Mucosa of stomach (tissue), 1 donor: ENCODE measurements around the gene MAML3.

Source experiments
- H3K27me3 ChIP-seq: one replicate; pipeline ENCODE4 v1.7.0; 2013; ENCODE audit warnings: mild to moderate bottlenecking, low read length; ENCODE audit not compliant: control insufficient read depth, insufficient read depth
- H3K36me3 ChIP-seq: one replicate; pipeline ENCODE4 v1.7.0; 2013; ENCODE audit warnings: low read length; ENCODE audit not compliant: control insufficient read depth, insufficient read depth
- H3K4me1 ChIP-seq: one replicate; pipeline ENCODE4 v1.7.0; 2013; ENCODE audit warnings: mild to moderate bottlenecking, low read length; ENCODE audit not compliant: control insufficient read depth, insufficient read depth
- H3K4me3 ChIP-seq: one replicate; pipeline ENCODE4 v1.7.0; 2013; ENCODE audit warnings: low read length
- H3K9ac ChIP-seq: one replicate; pipeline ENCODE4 v1.7.0; 2013; ENCODE audit warnings: mild to moderate bottlenecking, low read length, moderate library complexity
- H3K9me3 ChIP-seq: one replicate; pipeline ENCODE4 v1.7.0; 2013; ENCODE audit warnings: mild to moderate bottlenecking, low read length, moderate library complexity; ENCODE audit not compliant: control insufficient read depth
- donor health status: Pancreatic carcinoma.

The MAML3 gene

DNA sequence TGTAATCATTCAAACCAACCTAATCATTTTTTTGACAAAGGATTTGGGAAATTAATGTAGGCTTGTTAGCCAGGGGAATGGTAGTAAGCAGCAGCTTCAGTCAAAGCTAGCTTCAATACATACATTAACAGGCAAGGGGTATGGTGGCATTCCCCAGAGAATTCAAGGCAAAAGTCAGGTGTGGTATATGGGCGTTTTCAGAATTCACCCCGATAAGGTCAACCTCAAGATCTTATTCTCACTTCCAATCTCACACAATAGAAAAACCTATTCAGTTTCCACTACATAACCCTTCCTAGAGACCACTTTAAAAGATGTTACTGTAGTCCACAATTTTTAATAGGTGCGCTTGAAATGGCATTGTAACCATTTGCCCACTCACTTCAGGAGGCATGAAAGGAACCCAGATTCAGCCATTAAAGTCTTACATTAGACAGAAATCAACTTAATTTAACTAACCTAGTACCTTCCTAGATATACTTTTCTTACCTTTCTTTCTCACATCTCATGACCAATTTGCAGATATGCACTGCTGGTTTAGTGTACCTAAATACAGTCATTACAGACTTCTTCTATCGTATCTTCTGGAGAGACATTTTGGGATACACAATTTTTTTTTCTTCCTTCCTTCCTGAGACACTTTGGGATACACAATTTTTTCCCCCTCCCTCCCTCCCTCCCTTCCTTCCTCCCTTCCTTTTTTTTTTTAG lies 34.9 kb downstream of the MAML3 start:
- no peaks in the 10 kb centered on the region for H3K27me3 ChIP-seq
- no peaks in the 10 kb centered on the region for H3K36me3 ChIP-seq
- no peaks in the 10 kb centered on the region for H3K4me1 ChIP-seq
- no peak overlapping the region for H3K9ac ChIP-seq
- H3K9me3 ChIP-seq = no peaks in the 10 kb centered on the region
- no peak overlapping the region for H3K4me3 ChIP-seq

DNA sequence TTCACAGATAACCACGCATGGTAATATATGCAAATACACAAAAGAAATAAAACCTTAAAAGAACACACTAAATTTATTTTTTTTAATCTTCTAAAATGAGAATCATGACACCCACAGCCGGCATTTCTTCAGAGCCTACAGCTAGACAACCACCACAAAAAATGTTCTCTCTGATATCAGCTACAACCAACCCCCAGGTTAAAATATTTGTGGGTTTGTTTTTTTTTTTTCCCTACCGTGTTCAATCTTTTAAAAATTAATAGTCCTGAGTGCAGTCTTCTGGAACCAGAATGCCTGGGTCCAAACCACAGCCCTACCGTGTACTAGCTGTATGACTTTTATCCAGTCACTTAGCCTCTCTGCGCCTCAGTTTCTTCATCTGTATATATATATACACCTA lies 36.0 kb downstream of the MAML3 start:
- Histone ChIP-seq H3K4me3 (no peak overlapping the region), H3K9ac (no peak overlapping the region), H3K9me3 (no peaks in the 10 kb centered on the region), H3K4me1 (no peaks in the 10 kb centered on the region), H3K27me3 (no peaks in the 10 kb centered on the region), H3K36me3 (no peaks in the 10 kb centered on the region)

DNA sequence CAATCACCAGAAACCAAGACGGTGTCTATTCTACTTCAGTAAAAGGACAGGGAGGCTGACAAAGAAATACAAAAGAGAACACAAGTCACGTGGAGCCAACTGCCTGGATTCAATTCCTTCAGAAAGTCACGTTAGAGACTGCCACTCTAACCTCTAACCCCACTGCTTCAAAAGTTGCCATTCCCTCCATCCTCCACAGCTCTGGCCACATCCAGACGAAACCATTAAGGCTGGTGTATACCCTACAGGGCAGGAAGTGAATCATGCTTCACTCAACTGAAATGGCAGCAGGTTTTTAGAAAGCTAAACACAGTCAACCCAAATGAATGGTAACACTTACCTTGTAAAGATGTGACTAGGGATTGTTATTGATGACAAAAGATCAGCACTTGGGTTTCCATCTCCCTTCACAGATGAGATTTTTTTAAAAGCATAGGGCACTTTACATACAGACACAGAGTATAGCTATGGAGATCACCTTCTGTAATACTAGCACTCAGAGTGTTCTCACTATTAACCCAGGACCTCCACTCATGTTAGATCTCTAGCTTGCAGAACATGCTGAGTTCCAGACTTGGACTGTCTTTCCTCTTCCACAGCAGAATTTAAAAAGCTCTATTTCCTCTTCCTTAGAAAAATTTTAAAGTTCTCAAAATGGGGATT lies 37.4 kb downstream of the MAML3 start:
- H3K36me3 ChIP-seq = no peaks in the 10 kb centered on the region
- no peaks in the 10 kb centered on the region for H3K9me3 ChIP-seq
- no peak overlapping the region for H3K4me3 ChIP-seq
- no peaks in the 10 kb centered on the region for H3K27me3 ChIP-seq
- H3K4me1 ChIP-seq = no peaks in the 10 kb centered on the region
- H3K9ac ChIP-seq = no peak overlapping the region

GRCh38 chr4:140115140-140115539 lies 38.8 kb downstream of the MAML3 start:
- no peak overlapping the region for H3K4me3 ChIP-seq

DNA sequence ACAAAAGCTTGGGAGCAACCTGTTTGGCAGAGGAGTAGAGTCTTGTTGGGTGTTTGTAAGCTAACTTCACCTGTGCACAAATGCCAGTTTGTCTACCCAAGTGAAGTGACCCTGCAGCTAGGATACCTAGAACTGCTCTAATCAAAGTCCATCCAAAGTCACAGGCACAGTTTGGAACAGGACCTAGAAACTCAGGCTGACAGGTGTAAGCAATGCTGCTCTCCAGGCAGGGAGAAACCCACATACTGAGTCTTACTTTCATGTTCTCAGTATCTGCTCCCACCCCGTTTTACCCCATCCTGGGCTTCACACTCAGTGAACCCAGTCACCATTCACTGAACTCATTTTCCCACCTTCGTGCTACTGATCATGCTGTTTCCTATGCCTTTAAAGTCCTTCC lies 40.3 kb downstream of the MAML3 start:
- Histone ChIP-seq H3K36me3 (no peaks in the 10 kb centered on the region), H3K4me1 (peaks cover 11% of the 10 kb centered on the region), H3K9ac (no peak overlapping the region), H3K9me3 (no peaks in the 10 kb centered on the region), H3K4me3 (no peak overlapping the region), H3K27me3 (no peaks in the 10 kb centered on the region)

More at GRCh38 chr4:140115140-140115539, 38.8 kb downstream of the MAML3 start:
- no peak overlapping the region for H3K9ac ChIP-seq
- no peaks in the 10 kb centered on the region for H3K36me3 ChIP-seq
- no peaks in the 10 kb centered on the region for H3K9me3 ChIP-seq
- H3K4me1 ChIP-seq = peaks cover 9% of the 10 kb centered on the region
- no peaks in the 10 kb centered on the region for H3K27me3 ChIP-seq

- Histone ChIP-seq H3K36me3 (no peaks in the 10 kb centered on the region), H3K4me1 (peaks cover 15% of the 10 kb centered on the region), H3K27me3 (no peaks in the 10 kb centered on the region), H3K9me3 (no peaks in the 10 kb centered on the region), H3K4me3 (no peak overlapping the region), H3K9ac (no peak overlapping the region)
These were observed 41.4 kb downstream of the MAML3 start for GRCh38 chr4:140112576-140112975.

GRCh38 chr4:140111256-140111655 lies 42.7 kb downstream of the MAML3 start:
- Histone ChIP-seq H3K9me3 (no peaks in the 10 kb centered on the region), H3K4me3 (no peak overlapping the region), H3K9ac (no peak overlapping the region), H3K27me3 (no peaks in the 10 kb centered on the region), H3K36me3 (no peaks in the 10 kb centered on the region), H3K4me1 (peaks cover 15% of the 10 kb centered on the region)

DNA sequence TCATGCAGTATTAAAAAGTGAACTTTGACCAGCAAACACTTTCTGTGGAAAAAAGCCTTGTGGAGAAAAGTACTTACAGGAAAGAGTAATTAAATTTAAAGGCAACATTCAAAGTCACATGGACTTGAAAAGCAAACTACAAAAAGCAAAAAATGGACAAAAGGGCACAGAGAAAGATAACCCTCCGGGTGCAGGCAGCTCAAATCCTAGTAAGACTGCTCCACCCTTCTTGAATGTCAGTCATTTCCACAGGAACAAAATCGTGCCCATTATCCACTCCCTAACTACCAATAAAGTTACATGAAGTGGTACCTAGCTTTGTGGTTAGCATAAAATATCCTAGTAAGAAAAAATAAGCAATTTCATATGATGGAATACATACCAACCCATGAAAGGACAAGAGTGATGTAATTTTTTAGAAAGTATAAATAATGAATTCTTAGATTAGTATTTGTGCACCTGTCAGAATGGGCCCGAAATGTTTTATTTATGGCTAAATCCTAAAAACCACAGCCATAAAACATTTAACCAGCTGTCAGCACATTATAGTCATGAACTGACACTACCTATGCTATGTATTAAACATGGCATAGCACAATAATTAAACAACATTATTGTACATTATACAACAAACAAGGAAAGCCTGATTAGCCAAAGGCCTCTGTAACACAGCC lies 43.3 kb downstream of the MAML3 start:
- Histone ChIP-seq H3K36me3 (no peaks in the 10 kb centered on the region), H3K9ac (no peak overlapping the region), H3K27me3 (no peaks in the 10 kb centered on the region), H3K4me3 (no peak overlapping the region), H3K9me3 (no peaks in the 10 kb centered on the region), H3K4me1 (peaks cover 15% of the 10 kb centered on the region)

- no peak overlapping the region for H3K9ac ChIP-seq
- peaks cover 19% of the 10 kb centered on the region for H3K4me1 ChIP-seq
- no peak overlapping the region for H3K4me3 ChIP-seq
- H3K9me3 ChIP-seq = no peaks in the 10 kb centered on the region
- no peaks in the 10 kb centered on the region for H3K27me3 ChIP-seq
- no peaks in the 10 kb centered on the region for H3K36me3 ChIP-seq
These were observed 44.2 kb downstream of the MAML3 start for GRCh38 chr4:140109737-140110136.

DNA sequence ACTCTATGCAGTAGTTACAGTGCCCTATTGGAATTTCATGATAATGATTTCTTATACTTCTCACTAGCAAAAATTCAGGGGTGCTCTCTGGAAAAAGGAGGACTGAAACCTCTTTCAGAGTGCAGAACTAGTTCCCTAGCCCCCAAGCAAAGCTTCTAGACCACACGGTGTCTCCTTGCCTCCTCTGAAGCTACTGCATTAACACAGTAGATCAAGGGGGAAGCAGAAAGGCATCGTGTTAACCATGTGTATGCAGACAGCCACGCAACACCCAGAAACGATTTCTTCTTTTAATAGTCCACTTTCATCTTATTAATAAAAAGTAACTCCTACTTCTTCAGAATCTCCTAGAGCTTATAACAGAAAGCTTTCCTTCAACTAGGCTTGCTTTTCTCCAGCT lies 44.7 kb downstream of the MAML3 start:
- no peaks in the 10 kb centered on the region for H3K27me3 ChIP-seq
- no peak overlapping the region for H3K9ac ChIP-seq
- H3K4me3 ChIP-seq = no peak overlapping the region

DNA sequence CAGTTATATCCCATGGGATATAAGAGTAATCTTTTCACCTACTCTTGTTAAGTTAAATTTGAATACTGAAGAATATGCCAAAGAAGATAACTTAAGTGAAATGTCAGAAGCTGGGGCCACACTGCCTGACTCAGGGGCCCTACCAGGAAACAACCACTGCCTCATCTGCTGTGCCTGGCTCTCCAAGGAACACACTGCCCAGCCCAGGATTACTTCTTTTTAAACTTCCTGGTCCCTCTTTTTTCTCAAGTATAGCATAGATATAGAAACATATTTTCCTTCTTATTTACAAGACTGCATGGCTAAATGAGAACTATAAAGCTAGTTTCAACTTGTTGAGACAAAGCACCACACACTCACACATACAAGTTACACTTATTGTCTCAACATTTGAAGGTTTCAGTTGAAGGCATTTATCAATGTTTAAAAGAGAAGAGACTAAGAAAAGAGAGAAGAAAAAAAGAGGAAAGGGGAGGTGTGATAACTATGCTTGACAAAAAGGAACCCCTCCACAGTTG lies 45.2 kb downstream of the MAML3 start:
- Histone ChIP-seq H3K4me3 (no peak overlapping the region), H3K4me1 (peaks cover 19% of the 10 kb centered on the region), H3K9me3 (no peaks in the 10 kb centered on the region), H3K9ac (no peak overlapping the region), H3K27me3 (no peaks in the 10 kb centered on the region), H3K36me3 (no peaks in the 10 kb centered on the region)

More for the DNA sequence above, 44.7 kb downstream of the MAML3 start:
- Histone ChIP-seq H3K36me3 (no peaks in the 10 kb centered on the region), H3K4me1 (peaks cover 19% of the 10 kb centered on the region), H3K9me3 (no peaks in the 10 kb centered on the region)

DNA sequence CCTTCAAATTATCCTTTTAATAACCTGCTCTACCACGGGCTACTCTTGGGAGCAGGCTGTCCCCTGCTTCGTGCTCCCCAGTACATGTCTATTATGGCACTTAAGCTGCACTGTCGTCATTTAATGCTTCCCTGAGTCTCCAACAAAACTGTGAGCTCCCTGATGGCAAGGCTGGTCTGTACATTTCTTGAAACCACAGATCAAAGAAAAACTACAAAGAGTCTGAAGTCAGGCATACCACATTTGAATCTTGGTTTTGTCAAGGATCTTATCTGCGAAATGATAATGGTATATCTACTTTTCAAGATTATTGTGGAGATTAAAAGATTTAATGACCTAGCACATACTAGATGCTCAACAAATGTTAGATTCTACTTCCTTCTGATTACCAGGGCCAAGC lies 45.7 kb downstream of the MAML3 start:
- H3K36me3 ChIP-seq = no peaks in the 10 kb centered on the region
- no peak overlapping the region for H3K4me3 ChIP-seq
- no peaks in the 10 kb centered on the region for H3K27me3 ChIP-seq
- H3K9me3 ChIP-seq = no peaks in the 10 kb centered on the region
- no peak overlapping the region for H3K9ac ChIP-seq
- peaks cover 19% of the 10 kb centered on the region for H3K4me1 ChIP-seq
